GM12878 (cell line): Measurements from ENCODE around the gene BCAS3. TPM values are rescaled to one million over a fixed set of nuclear protein-coding genes. Genes with fewer than 3 reads are reported as not detected.

Source experiments
- ATAC-seq: fragments of 200-7000 bp; cut with Tn5 transposase; 3 replicates; pipeline ENCODE4 v1.9.1; 2020; ENCODE audit warnings: mild to moderate bottlenecking, moderate library complexity
- BruUV-seq: library from RNA; stranded (reverse); fragments of 400-500 nt; replicated peaks from 2 replicates; lab custom pipeline; 2021; lab: Mats Ljungman, UMichigan
- CTCF ChIA-PET: fragments of 300-600 bp; sonication (Branson Sonifier 250); formaldehyde crosslinking; extraction: SDS; loops from one replicate; lab custom pipeline; 2021; ENCODE audit warnings: inconsistent platforms; lab: Yijun Ruan, JAX
- POLR2A ChIA-PET: fragments of 350-600 bp; formaldehyde crosslinking; extraction: SDS; loops from one replicate; lab custom pipeline; 2021; ENCODE audit warnings: inconsistent platforms; lab: Charles Lee
- RAD21 ChIA-PET: fragments of 300-600 bp; sonication (Branson Sonifier 250); formaldehyde crosslinking; loops from one replicate; lab custom pipeline; 2023; ENCODE audit warnings: antibody characterized with exemption; ENCODE audit not compliant: unreplicated experiment; lab: Charles Lee
- SMC1A ChIA-PET: fragments of 300-600 bp; sonication (Branson Sonifier 250); formaldehyde crosslinking; loops from one replicate; lab custom pipeline; 2023; ENCODE audit not compliant: unreplicated experiment, uncharacterized antibody; lab: Charles Lee
- DNase-seq: peaks from one replicate; pipeline ENCODE4 v3.0.0-alpha.2; 2011; ENCODE audit warnings: low read depth, low spot score
- FAIRE-seq: peaks from 3 replicates; lab custom pipeline; 2011; peaks lifted over from hg19 to GRCh38; lab: Jason Lieb, UNC
- H2AFZ ChIP-seq: 2 replicates; pipeline ENCODE4 v1.6.0; 2011; ENCODE audit warnings: low read depth, low read length, control low read depth; ENCODE audit not compliant: control insufficient read depth
- H3K27ac ChIP-seq: 2 replicates; pipeline ENCODE4 v1.5.1; 2011; ENCODE audit warnings: control low read depth; ENCODE audit not compliant: control insufficient read depth, insufficient read depth
- H3K27me3 ChIP-seq, 2 experiments: replicated peaks in 1 of 2; 2 replicates each; pipeline versions ENCODE4 v1.6.0 to v1.6.1; 2011; ENCODE audit warnings: low read length in 1 of 2; ENCODE audit not compliant: control insufficient read depth in 2 of 2, insufficient read depth in 2 of 2
- H3K36me3 ChIP-seq, 2 experiments: 2 replicates each; pipeline ENCODE4 v1.5.1; 2011; ENCODE audit warnings: low read length in 1 of 2; ENCODE audit not compliant: control insufficient read depth in 2 of 2, insufficient read depth in 2 of 2
- H3K4me1 ChIP-seq: 2 replicates; pipeline ENCODE4 v1.6.1; 2011; ENCODE audit warnings: mild to moderate bottlenecking, low read length, moderate library complexity, mixed read lengths; ENCODE audit not compliant: control insufficient read depth, insufficient read depth
- H3K4me2 ChIP-seq: 2 replicates; pipeline ENCODE4 v1.6.0; 2011; ENCODE audit warnings: control low read depth; ENCODE audit not compliant: control insufficient read depth, insufficient read depth
- H3K4me3 ChIP-seq: fragments of 200-600 bp; sonication (generic); 2 replicates; pipeline ENCODE4 v1.5.1; 2016
- H3K79me2 ChIP-seq: 2 replicates; pipeline ENCODE4 v1.6.0; 2011; ENCODE audit warnings: low read length; ENCODE audit not compliant: control insufficient read depth, insufficient read depth
- H3K9ac ChIP-seq: 2 replicates; pipeline ENCODE4 v1.8.0; 2011; ENCODE audit warnings: low read length, control low read depth, mixed read lengths; ENCODE audit not compliant: control insufficient read depth, insufficient read depth
- H3K9me3 ChIP-seq: replicated peaks from 3 replicates; pipeline ENCODE4 v1.5.1; 2011; ENCODE audit warnings: mild to moderate bottlenecking, low read length; ENCODE audit not compliant: control insufficient read depth, insufficient read depth
- H4K20me1 ChIP-seq: 2 replicates; pipeline ENCODE4 v1.6.0; 2011; ENCODE audit not compliant: control insufficient read depth, insufficient read depth
- E2F8 ChIP-seq: fragments of 450-650 bp; IDR thresholded peaks from 2 replicates; pipeline ENCODE4 v1.6.1; 2018; ENCODE audit warnings: mild to moderate bottlenecking, low read depth, moderate library complexity; ENCODE audit not compliant: partially characterized antibody
- ELK1 ChIP-seq: IDR thresholded peaks from 2 replicates; pipeline ENCODE4 v1.6.1; 2012; ENCODE audit warnings: low read depth, low read length, improper control_type of control experiment
- IKZF2 ChIP-seq, 2 experiments: fragments of 450-650 bp; IDR thresholded peaks; 2 replicates each; pipeline ENCODE4 v1.6.1; 2017; ENCODE audit warnings: mild to moderate bottlenecking in 2 of 2, moderate library complexity in 2 of 2
- NFXL1 ChIP-seq: fragments of 450-650 bp; IDR thresholded peaks from 2 replicates; pipeline ENCODE4 v1.6.1; 2017; ENCODE audit warnings: antibody characterized with exemption, mild to moderate bottlenecking, borderline replicate concordance
- NR2C1 ChIP-seq: fragments of 450-650 bp; IDR thresholded peaks from 2 replicates; pipeline ENCODE4 v1.6.1; 2017; ENCODE audit warnings: antibody characterized with exemption, mild to moderate bottlenecking, moderate library complexity
- SUZ12 ChIP-seq: fragments of 200-600 bp; sonication (generic); IDR thresholded peaks from one replicate; pipeline ENCODE4 v1.6.1; 2018; ENCODE audit warnings: antibody characterized with exemption, mild to moderate bottlenecking; ENCODE audit not compliant: unreplicated experiment
- TARDBP ChIP-seq: IDR thresholded peaks from 2 replicates; pipeline ENCODE4 v1.6.1; 2016; ENCODE audit warnings: borderline replicate concordance
- ZBTB33 ChIP-seq: fragments of 450-650 bp; IDR thresholded peaks from 2 replicates; pipeline ENCODE4 v1.6.1; 2017; ENCODE audit warnings: mild to moderate bottlenecking
- WGBS: methylation state at CpG from one replicate; pipeline ENCODE4 v1.1.6; 2016; ENCODE audit warnings: low lambda C conversion rate; ENCODE audit not compliant: insufficient replicate concordance, insufficient coverage; ENCODE audit errors: missing lambda C conversion rate; 5-methylcytosine and 5-hydroxymethylcytosine counted together
- in situ Hi-C: fragments of 300-500 bp; cut with MboI; formaldehyde crosslinking; loops from 9 replicates; pipeline ENCODE4 v1.14.3; 2018; ENCODE audit warnings: mixed read lengths
- intact Hi-C: fragments of 100-400 bp; cut with micrococcal nuclease; formaldehyde crosslinking; loops from one replicate; pipeline ENCODE4 v1.14.2; 2022; ENCODE audit not compliant: unreplicated experiment
- polyA plus RNA-seq, 11 experiments: library from polyadenylated mRNA; depleted of rRNA in 4 of 11; unstranded in 6 of 11; stranded (reverse) in 5 of 11; fragments of >200 nt; fragmentation: Nextera tagmentation in 4 of 11; fragmentation: Illumina TruSeq in 1 of 11; extraction: Ambion mirVana in 4 of 11; extraction: Trizol in 1 of 11; gene quantifications; 1 replicate in 1 of 11; 2 replicates in 10 of 11; pipeline versions ENCODE4 v1.2.1 to v1.2.3, GENCODE V29; 2011 to 2016; ENCODE audit warnings: inconsistent platforms in 2 of 11, missing spikeins in 2 of 11, low read depth in 1 of 11
- total RNA-seq, 4 experiments: library from RNA; depleted of rRNA in 3 of 4; stranded (reverse); fragments of >200 nt in 3 of 4; fragmentation: Illumina TruSeq in 1 of 4; extraction: Trizol in 1 of 4; gene quantifications; 2 replicates each; pipeline versions ENCODE4 v1.2.1 to v1.2.3, GENCODE V29; 2013 to 2021

The BCAS3 gene
- total and polyA plus RNA-seq, 10 of the 15 experiments (the other 5 are each of a cell fraction or from before 2014, with no cell fraction given): 2.1 to 11.0 (median 6.6) TPM

GRCh38 chr17:61402073-61402541 lies 724.5 kb downstream of the BCAS3 start:
- intact Hi-C loops (no loop called here), in situ Hi-C loops (no loop called here)
- RAD21 ChIA-PET: no interaction called here
- CTCF ChIA-PET: interaction anchor here (1.1 kb wide), 1 partner anchor 440 kb away, joined by 3 read pairs; no protein-coding TSS in a partner anchor
- no TSS peak for BruUV-seq
- Histone ChIP-seq H3K4me1 (no peaks in the 10 kb centered on the region), H3K36me3 (no peaks in the 10 kb centered on the region; a peak in 1 of 4 replicates), H3K27me3 (peaks cover 33 to 44% of the 10 kb centered on the region in 2 experiments), H3K27ac (no peak overlapping the region), H3K9ac (no peak overlapping the region), H4K20me1 (no peaks in the 10 kb centered on the region), H3K4me3 (no peak overlapping the region), H3K79me2 (no peaks in the 10 kb centered on the region), H3K4me2 (no peak overlapping the region), H3K9me3 (no peaks in the 10 kb centered on the region; the same call in 2 of the 3 replicates), H2AFZ (no peak overlapping the region)
- FAIRE-seq: no peak
- POLR2A ChIA-PET: no interaction called here
- no peak for DNase-seq
- no peak for ATAC-seq
- SMC1A ChIA-PET: interaction anchor here (0.6 kb wide), 1 partner anchor 188 kb away, joined by 3 read pairs; no protein-coding TSS in a partner anchor
- 6% methylated on average over 9 of the region's 11 CpGs for WGBS
- TF ChIP-seq IKZF2 (IDR thresholded peaks at IDR 0.05) (no peak), NFXL1 (0 out of 2 replicates have a peak, but pooled peaks have one; percentile 15)

- 2% methylated on average over 55 of the region's 55 CpGs for WGBS
- Histone ChIP-seq H4K20me1 (no peaks in the 10 kb centered on the region), H3K9me3 (no peaks in the 10 kb centered on the region; the same call in 2 of the 3 replicates), H3K79me2 (no peaks in the 10 kb centered on the region), H3K4me1 (no peaks in the 10 kb centered on the region), H3K36me3 (no peaks in the 10 kb centered on the region; a peak in 1 of 4 replicates), H3K27me3 (peaks cover 34 to 46% of the 10 kb centered on the region in 2 experiments), H3K4me2 (no peak overlapping the region), H3K27ac (no peak overlapping the region), H2AFZ (no peak overlapping the region), H3K4me3 (no peak overlapping the region), H3K9ac (no peak overlapping the region)
- in situ Hi-C loops: no loop called here
- CTCF ChIA-PET: interaction anchor here (1.0 to 1.1 kb wide), 2 partner anchors 9 to 439 kb away, joined by 3 read pairs; no protein-coding TSS in a partner anchor
- SMC1A ChIA-PET: no interaction called here
- RAD21 ChIA-PET: no interaction called here
- FAIRE-seq (no peak), DNase-seq (no peak), ATAC-seq (no peak)
- intact Hi-C loops: no loop called here
- BruUV-seq: no TSS peak
- POLR2A ChIA-PET: no interaction called here
- peak; percentile 83; the same call in 1 of the 2 replicates for TF ChIP-seq NFXL1
- no peak for TF ChIP-seq E2F8
- no peak for TF ChIP-seq NR2C1
- TF ChIP-seq SUZ12: peak; percentile 61
- no peak for TF ChIP-seq ZBTB33
- no peak for TF ChIP-seq TARDBP
- no peak for TF ChIP-seq ELK1
These were observed 725.5 kb downstream of the BCAS3 start for GRCh38 chr17:61402978-61403800.
